ENCODE data around the gene TP53AIP1. TPM values are rescaled to one million over a fixed set of nuclear protein-coding genes. Genes with fewer than 3 reads are reported as not detected.

The TP53AIP1 gene
- total RNA-seq, 1 donor from 2014 or later, result 0.17 TPM

DNA sequence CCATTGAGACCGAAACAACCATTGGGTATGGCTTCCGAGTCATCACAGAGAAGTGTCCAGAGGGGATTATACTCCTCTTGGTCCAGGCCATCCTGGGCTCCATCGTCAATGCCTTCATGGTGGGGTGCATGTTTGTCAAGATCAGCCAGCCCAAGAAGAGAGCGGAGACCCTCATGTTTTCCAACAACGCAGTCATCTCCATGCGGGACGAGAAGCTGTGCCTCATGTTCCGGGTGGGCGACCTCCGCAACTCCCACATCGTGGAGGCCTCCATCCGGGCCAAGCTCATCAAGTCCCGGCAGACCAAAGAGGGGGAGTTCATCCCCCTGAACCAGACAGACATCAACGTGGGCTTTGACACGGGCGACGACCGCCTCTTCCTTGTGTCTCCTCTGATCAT, 31.0 kb downstream of the TP53AIP1 start:
- Mint-ChIP-seq H3K27ac (ENCODE audit: unreplicated experiment) (no peak overlapping the region), H3K36me3 (ENCODE audit: low read depth) (peaks cover 1% of the 10 kb centered on the region), H3K27me3 (ENCODE audit: low read depth) (peaks cover 4% of the 10 kb centered on the region), H3K9me3 (ENCODE audit: low read depth) (peaks cover 10% of the 10 kb centered on the region), H3K4me3 (ENCODE audit: unreplicated experiment) (no peak overlapping the region), H3K4me1 (ENCODE audit: low read depth) (peaks cover 35% of the 10 kb centered on the region)
- TF ChIP-seq, protein P1, sequence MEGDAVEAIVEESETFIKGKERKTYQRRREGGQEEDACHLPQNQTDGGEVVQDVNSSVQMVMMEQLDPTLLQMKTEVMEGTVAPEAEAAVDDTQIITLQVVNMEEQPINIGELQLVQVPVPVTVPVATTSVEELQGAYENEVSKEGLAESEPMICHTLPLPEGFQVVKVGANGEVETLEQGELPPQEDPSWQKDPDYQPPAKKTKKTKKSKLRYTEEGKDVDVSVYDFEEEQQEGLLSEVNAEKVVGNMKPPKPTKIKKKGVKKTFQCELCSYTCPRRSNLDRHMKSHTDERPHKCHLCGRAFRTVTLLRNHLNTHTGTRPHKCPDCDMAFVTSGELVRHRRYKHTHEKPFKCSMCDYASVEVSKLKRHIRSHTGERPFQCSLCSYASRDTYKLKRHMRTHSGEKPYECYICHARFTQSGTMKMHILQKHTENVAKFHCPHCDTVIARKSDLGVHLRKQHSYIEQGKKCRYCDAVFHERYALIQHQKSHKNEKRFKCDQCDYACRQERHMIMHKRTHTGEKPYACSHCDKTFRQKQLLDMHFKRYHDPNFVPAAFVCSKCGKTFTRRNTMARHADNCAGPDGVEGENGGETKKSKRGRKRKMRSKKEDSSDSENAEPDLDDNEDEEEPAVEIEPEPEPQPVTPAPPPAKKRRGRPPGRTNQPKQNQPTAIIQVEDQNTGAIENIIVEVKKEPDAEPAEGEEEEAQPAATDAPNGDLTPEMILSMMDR (IDR thresholded peaks at IDR 0.05), result no peak
- DNase-seq (ENCODE audit: low spot score), result no peak

GRCh38 chr11:128911239-128911638, 31.4 kb downstream of the TP53AIP1 start:
- Mint-ChIP-seq H3K4me1 (ENCODE audit: low read depth) (peaks cover 35% of the 10 kb centered on the region), H3K27ac (ENCODE audit: unreplicated experiment) (no peak overlapping the region), H3K36me3 (ENCODE audit: low read depth) (peaks cover 1% of the 10 kb centered on the region), H3K27me3 (ENCODE audit: low read depth) (peaks cover 4% of the 10 kb centered on the region), H3K4me3 (ENCODE audit: unreplicated experiment) (no peak overlapping the region), H3K9me3 (ENCODE audit: low read depth) (peaks cover 10% of the 10 kb centered on the region)
- TF ChIP-seq, protein P1 (IDR thresholded peaks at IDR 0.05), result no peak
- DNase-seq (ENCODE audit: low spot score), result no peak

- TF ChIP-seq, protein P1 (IDR thresholded peaks at IDR 0.05), result no peak
- peak overlapping the region; percentile 4 for H3K27ac Mint-ChIP-seq (ENCODE audit: unreplicated experiment)
- H3K4me1 Mint-ChIP-seq (ENCODE audit: low read depth), result peaks cover 42% of the 10 kb centered on the region
- H3K4me3 Mint-ChIP-seq (ENCODE audit: unreplicated experiment), result no peak overlapping the region
- no peak for DNase-seq (ENCODE audit: low spot score)
- H3K36me3 Mint-ChIP-seq (ENCODE audit: low read depth), result peaks cover 1% of the 10 kb centered on the region
- H3K27me3 Mint-ChIP-seq (ENCODE audit: low read depth), result peaks cover 4% of the 10 kb centered on the region
- peaks cover 4% of the 10 kb centered on the region for H3K9me3 Mint-ChIP-seq (ENCODE audit: low read depth)
Measured at GRCh38 chr11:128910576-128910975, 32.1 kb downstream of the TP53AIP1 start.

- DNase-seq (ENCODE audit: low spot score), result no peak
- Mint-ChIP-seq H3K9me3 (ENCODE audit: low read depth) (peaks cover 2% of the 10 kb centered on the region), H3K36me3 (ENCODE audit: low read depth) (peaks cover 1% of the 10 kb centered on the region), H3K4me1 (ENCODE audit: low read depth) (peaks cover 40% of the 10 kb centered on the region), H3K4me3 (ENCODE audit: unreplicated experiment) (no peak overlapping the region), H3K27ac (ENCODE audit: unreplicated experiment) (no peak overlapping the region), H3K27me3 (ENCODE audit: low read depth) (peaks cover 4% of the 10 kb centered on the region)
- TF ChIP-seq, protein P1 (IDR thresholded peaks at IDR 0.05), result no peak
Measured at GRCh38 chr11:128909438-128910125, 33.1 kb downstream of the TP53AIP1 start.

DNA sequence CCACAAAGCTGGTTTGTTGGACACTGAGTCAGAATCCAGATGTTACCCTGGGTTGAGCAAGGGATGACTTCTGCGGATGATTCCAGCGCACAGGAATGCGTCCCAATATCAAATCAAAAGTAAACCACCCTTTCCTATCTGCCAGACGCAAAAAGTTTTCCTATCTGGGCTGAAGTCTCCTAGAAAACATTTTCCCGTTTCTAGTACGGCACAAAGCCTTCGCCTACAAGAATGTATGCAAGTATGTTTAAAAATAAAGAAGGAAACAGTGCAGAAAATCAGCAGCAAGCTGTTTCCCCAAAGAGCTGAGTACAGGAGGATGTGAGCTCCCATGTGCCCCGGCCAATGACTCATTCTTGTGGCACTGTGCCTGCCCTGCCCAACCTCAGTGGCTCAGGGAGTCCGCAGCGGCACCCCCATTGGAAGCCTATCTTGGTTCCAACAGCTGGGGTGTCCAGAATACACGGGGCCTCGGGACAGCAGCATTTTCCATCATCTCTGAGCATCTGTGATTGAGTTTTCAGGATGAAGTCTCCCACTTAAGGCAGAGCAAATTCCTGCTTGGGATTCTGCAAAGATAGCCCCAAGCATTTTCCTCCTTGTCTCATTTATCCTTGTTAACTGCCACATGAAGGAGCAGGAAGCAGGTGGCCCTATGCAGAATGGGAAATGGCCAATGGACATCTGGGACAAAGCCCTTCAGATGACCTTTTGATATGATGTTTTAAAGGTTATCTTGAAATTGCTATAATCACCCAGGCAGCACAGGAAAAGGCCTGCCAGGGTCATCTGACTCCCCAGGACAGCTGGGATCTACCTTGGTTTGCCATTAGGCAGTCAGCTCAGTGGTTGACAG, 34.1 kb downstream of the TP53AIP1 start:
- Mint-ChIP-seq H3K36me3 (ENCODE audit: low read depth) (peaks cover 1% of the 10 kb centered on the region), H3K27me3 (ENCODE audit: low read depth) (peaks cover 4% of the 10 kb centered on the region), H3K27ac (ENCODE audit: unreplicated experiment) (peak overlapping the region; percentile 77), H3K9me3 (ENCODE audit: low read depth) (peaks cover 2% of the 10 kb centered on the region), H3K4me3 (ENCODE audit: unreplicated experiment) (peak overlapping the region; percentile 0), H3K4me1 (ENCODE audit: low read depth) (peaks cover 50% of the 10 kb centered on the region)
- TF ChIP-seq, protein P1 (IDR thresholded peaks at IDR 0.05), result no peak
- DNase-seq (ENCODE audit: low spot score), result no peak

All from chondrocyte (in vitro differentiated cells).